Measurements from ENCODE around the gene SUN1. TPM values are rescaled to one million over a fixed set of nuclear protein-coding genes. Genes with fewer than 3 reads are reported as not detected.

SUN1 gene
- total and polyA plus RNA-seq, 7 donors = 23.4 to 130 (median 108) TPM

DNA sequence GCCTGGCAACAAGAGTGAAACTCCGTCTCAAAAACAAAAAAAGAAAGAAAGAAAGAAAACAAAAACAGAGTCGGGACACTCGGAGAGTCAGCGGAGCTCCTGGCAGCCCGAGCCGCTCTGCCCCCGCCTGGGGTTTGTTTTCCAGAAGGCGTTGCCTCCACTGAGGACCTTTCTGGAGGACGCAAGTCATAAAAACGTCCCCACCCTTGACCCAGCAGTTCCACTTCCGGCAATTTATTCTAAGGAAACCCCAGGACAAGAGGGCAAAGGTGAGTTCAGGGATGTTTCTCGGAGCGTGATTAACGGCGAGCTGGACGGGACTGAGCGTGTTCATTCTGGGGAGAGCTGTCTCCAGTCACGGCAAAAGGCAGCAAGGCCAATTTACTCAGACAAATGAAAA is 27.0 kb upstream of the SUN1 start:
- intact Hi-C loops (cut with DNase I) = no loop called here
- peak overlapping the region; percentile 30 to 57 (median 42) for H3K27ac ChIP-seq
- H3K9me3 ChIP-seq = no peaks in the 10 kb centered on the region
- TF ChIP-seq, protein P1, sequence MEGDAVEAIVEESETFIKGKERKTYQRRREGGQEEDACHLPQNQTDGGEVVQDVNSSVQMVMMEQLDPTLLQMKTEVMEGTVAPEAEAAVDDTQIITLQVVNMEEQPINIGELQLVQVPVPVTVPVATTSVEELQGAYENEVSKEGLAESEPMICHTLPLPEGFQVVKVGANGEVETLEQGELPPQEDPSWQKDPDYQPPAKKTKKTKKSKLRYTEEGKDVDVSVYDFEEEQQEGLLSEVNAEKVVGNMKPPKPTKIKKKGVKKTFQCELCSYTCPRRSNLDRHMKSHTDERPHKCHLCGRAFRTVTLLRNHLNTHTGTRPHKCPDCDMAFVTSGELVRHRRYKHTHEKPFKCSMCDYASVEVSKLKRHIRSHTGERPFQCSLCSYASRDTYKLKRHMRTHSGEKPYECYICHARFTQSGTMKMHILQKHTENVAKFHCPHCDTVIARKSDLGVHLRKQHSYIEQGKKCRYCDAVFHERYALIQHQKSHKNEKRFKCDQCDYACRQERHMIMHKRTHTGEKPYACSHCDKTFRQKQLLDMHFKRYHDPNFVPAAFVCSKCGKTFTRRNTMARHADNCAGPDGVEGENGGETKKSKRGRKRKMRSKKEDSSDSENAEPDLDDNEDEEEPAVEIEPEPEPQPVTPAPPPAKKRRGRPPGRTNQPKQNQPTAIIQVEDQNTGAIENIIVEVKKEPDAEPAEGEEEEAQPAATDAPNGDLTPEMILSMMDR (IDR thresholded peaks at IDR 0.05) = no peak
- TF ChIP-seq POLR2A (IDR thresholded peaks at IDR 0.05) (peak in 1 of 2 donors; percentile 13), EP300 (IDR thresholded peaks at IDR 0.05) (no peak), POLR2AphosphoS5 (IDR thresholded peaks at IDR 0.05) (peak in 2 of 4 donors; percentile 14 to 29)
- WGBS, 2 donors = 10 to 48% methylated on average over 18 of the region's 18 CpGs
- no peak overlapping the region for H3K4me3 ChIP-seq
- peaks cover 0 to 25% (median 25%) of the 10 kb centered on the region in 4 donors for H3K4me1 ChIP-seq
- H3K27me3 ChIP-seq = no peaks in the 10 kb centered on the region
- no peaks in the 10 kb centered on the region for H3K36me3 ChIP-seq
- DNase-seq = no peak

DNA sequence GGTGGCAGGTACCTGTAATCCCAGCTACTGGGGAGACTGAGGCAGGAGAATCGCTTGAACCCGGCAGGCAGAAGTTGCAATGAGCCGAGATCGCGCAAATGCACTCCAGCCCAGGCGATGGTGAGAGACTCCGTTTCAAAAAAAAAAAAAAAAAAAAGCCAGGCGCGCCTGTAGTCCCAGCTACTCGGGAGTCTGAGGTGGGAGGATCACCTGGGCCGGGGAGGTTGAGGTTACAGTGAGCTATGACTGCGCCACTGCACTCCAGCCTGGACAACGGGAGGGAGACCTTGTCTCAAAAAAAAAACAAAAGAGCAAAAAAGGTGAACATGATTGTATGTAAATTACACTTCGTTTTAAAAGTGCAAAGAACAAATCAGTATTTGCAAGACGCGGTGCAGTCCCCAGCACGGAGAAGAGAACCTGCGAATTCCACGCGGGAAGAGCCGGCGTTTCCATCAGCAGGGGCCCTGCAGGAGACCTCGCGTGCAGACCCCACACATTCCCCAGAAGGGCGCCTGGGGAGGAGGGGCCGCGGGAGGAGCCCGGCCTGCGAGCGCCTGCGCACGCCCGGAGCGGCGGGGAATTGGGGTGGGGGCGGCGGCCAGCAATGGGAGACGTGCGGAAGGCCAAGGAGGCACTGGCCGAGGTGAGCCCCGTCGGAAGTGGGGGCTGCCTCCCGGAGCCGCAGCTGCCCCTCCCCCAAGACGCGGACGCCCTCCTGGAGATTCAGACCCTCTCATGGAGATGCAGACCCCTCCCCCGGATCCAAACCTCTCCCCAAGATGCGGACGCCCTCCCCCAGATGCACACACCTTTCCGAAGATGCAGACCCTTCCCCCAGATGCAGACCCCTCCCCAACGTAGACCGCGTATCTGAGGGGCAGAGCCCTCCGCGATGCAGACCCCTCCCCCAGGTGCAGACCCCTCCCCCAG is 16.7 kb upstream of the SUN1 start:
- TF ChIP-seq EP300 (IDR thresholded peaks at IDR 0.05) (no peak), POLR2A (IDR thresholded peaks at IDR 0.05) (no peak), POLR2AphosphoS5 (IDR thresholded peaks at IDR 0.05) (no peak)
- TF ChIP-seq, protein P1 (IDR thresholded peaks at IDR 0.05) = no peak
- intact Hi-C loops (cut with DNase I) = loop anchor here (10.0 kb wide), 1 partner anchor 139 kb away; the partner anchor contains the start of gene ADAP1
- Histone ChIP-seq H3K9me3 (no peaks in the 10 kb centered on the region), H3K36me3 (no peaks in the 10 kb centered on the region), H3K4me1 (peaks cover 0 to 67% (median 53%) of the 10 kb centered on the region in 4 donors), H3K27ac (peak overlapping the region; percentile 84 to 99 (median 92)), H3K4me3 (peak overlapping the region; percentile 23 to 94 (median 84)), H3K27me3 (no peaks in the 10 kb centered on the region)
- DNase-seq = peak; percentile 74
- 9% methylated on average over 56 of the region's 56 CpGs for WGBS, 2 donors

DNA sequence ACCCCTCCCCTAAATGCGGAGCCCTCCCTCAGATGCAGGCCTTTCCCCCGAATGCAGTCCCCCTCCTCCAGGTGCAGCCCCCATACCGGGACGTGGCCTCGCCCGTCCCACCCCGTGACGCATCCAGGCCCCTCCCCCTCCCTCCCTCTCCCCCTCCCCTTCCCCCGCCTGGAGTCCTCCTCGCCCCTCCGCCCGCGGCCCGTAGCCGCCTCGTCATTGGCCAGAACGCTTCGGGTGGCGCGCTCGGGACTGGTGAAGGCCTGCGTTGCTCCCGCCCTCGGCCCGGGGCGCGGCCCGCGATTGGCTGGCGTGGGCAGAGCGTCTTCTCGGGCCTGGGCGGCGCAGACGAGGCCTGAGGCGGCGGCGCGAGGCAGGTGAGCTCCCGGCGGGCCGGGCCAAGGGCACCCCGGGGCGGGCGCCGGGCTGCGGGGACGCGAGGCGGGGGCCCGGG is 16.0 kb upstream of the SUN1 start:
- WGBS, 2 donors = 0% methylated on average over 51 of the region's 51 CpGs
- no peaks in the 10 kb centered on the region for H3K36me3 ChIP-seq
- no peaks in the 10 kb centered on the region for H3K9me3 ChIP-seq
- TF ChIP-seq EP300 (IDR thresholded peaks at IDR 0.05) (no peak), POLR2A (IDR thresholded peaks at IDR 0.05) (peak in 1 of 2 donors; percentile 20), POLR2AphosphoS5 (IDR thresholded peaks at IDR 0.05) (peak; percentile 87 to 95 (median 94))
- TF ChIP-seq, protein P1 (IDR thresholded peaks at IDR 0.05) = no peak
- peak overlapping the region; percentile 84 to 99 (median 92) for H3K27ac ChIP-seq
- peak; percentile 99 for DNase-seq
- peak overlapping the region; percentile 23 to 94 (median 84) for H3K4me3 ChIP-seq
- no peaks in the 10 kb centered on the region for H3K27me3 ChIP-seq
- peaks cover 0 to 74% (median 60%) of the 10 kb centered on the region in 4 donors for H3K4me1 ChIP-seq
- intact Hi-C loops (cut with DNase I) = loop anchor here (10.0 kb wide), 1 partner anchor 138 kb away; the partner anchor contains the start of gene ADAP1

DNA sequence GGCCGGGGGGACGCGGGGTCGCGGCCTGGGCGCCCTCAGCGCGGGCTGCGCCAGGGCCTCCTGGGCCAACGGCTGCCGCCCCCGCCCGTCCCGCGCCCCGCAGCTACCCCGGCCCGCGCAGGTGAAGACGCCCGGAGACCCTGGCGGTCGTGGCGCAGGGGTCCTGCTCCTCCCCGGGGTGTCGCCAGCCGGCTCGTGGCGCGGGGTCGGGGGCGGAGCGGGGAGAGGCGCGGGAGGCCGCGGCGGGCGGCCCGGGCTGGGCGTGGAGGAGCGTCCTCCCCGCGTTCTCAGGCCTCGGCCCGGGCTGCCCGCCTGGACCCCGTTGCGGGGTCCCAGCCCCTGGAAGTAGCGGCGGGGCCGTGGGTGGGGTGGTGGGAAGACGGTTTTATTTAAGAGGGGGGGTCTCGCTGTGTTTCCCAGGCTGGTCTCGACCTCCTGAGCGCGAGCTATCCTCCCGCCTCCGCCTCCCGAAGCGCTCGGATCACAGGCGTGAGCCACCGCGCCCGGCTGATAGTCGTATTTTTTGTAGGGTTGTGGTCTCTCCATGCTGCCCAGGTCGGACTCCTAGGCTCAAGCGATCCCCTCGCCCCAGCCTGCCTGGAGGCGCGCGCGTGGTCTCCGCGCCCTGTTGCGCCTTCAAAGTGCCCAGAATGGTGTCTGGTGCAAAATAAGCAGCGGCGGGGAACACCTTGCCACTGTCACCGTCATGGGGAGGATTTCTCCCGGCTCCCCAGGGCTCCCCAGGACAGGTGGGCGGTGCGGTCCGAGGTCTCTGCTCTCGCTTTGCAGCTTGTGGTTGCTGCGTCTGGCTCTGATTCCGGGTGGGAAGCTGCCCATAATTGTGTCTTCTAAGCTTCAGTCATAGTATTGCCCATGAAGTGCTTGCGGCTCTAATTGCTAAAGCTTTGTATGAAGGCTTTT is 15.3 kb upstream of the SUN1 start:
- Histone ChIP-seq H3K4me3 (peak overlapping the region; percentile 71 to 94 (median 84)), H3K36me3 (no peaks in the 10 kb centered on the region), H3K27me3 (no peaks in the 10 kb centered on the region), H3K4me1 (peaks cover 0 to 77% (median 65%) of the 10 kb centered on the region in 4 donors), H3K27ac (peak overlapping the region; percentile 84 to 99 (median 89)), H3K9me3 (no peaks in the 10 kb centered on the region)
- DNase-seq = peak; percentile 69
- WGBS, 2 donors = 1% methylated on average over 88 of the region's 88 CpGs
- TF ChIP-seq, protein P1 (IDR thresholded peaks at IDR 0.05) = no peak
- TF ChIP-seq EP300 (IDR thresholded peaks at IDR 0.05) (no peak), POLR2AphosphoS5 (IDR thresholded peaks at IDR 0.05) (no peak), POLR2A (IDR thresholded peaks at IDR 0.05) (no peak)
- intact Hi-C loops (cut with DNase I) = loop anchor here (10.0 kb wide), 1 partner anchor 138 kb away; the partner anchor contains the start of gene ADAP1
